H1 (cell line): ENCODE data around the gene DTWD1. TPM values are rescaled to one million over a fixed set of nuclear protein-coding genes. Genes with fewer than 3 reads are reported as not detected.
"Not testable (repeated sequence)": the region's sequence is repeated elsewhere in the genome, so short reads cannot be mapped to it uniquely, and the experiment has no call there.

ENCODE experiments used
- CTCF ChIA-PET: fragments of 300-600 bp; sonication (Branson Sonifier 250); formaldehyde crosslinking; loops from one replicate; lab custom pipeline; 2021; ENCODE audit not compliant: partially characterized antibody; lab: Charles Lee
- POLR2A ChIA-PET: fragments of 300-600 bp; sonication (Branson Sonifier 250); formaldehyde crosslinking; loops from one replicate; lab custom pipeline; 2021; ENCODE audit warnings: inconsistent platforms; ENCODE audit not compliant: partially characterized antibody; lab: Charles Lee
- DNase-seq, 2 experiments: peaks; one replicate each; pipeline versions ENCODE4 v3.0.0 to v3.0.0-alpha.2; 2010 to 2022; ENCODE audit warnings: low spot score in 2 of 2, low read depth in 1 of 2, mixed read lengths in 1 of 2
- FAIRE-seq: peaks from 2 replicates; lab custom pipeline; 2011; peaks lifted over from hg19 to GRCh38; lab: Jason Lieb, UNC
- H2AFZ ChIP-seq: 2 replicates; pipeline ENCODE4 v1.8.1; 2012; ENCODE audit warnings: low read length, inconsistent platforms
- H2AK5ac ChIP-seq: 2 replicates; pipeline ENCODE4 v1.6.1; 2013; ENCODE audit warnings: low read depth, low read length
- H2BK120ac ChIP-seq: replicated peaks from 2 replicates; pipeline ENCODE3; 2013; ENCODE audit warnings: low read depth, low read length, inconsistent platforms
- H2BK12ac ChIP-seq: 2 replicates; pipeline ENCODE4 v1.6.1; 2013; ENCODE audit warnings: low read depth, low read length
- H2BK15ac ChIP-seq: 2 replicates; pipeline ENCODE4 v1.6.1; 2013; ENCODE audit warnings: low read length
- H2BK20ac ChIP-seq: 2 replicates; pipeline ENCODE4 v1.6.1; 2013; ENCODE audit warnings: low read length
- H2BK5ac ChIP-seq: 2 replicates; pipeline ENCODE4 v1.6.1; 2013; ENCODE audit warnings: low read depth, low read length
- H3K14ac ChIP-seq: 2 replicates; pipeline ENCODE4 v1.6.1; 2013; ENCODE audit warnings: inconsistent platforms; ENCODE audit not compliant: insufficient read length
- H3K18ac ChIP-seq: 2 replicates; pipeline ENCODE4 v1.6.1; 2013; ENCODE audit warnings: low read length; ENCODE audit errors: extremely low read depth
- H3K23ac ChIP-seq: 2 replicates; pipeline ENCODE4 v1.6.1; 2013; ENCODE audit warnings: inconsistent platforms; ENCODE audit not compliant: insufficient read length
- H3K23me2 ChIP-seq: 2 replicates; pipeline ENCODE4 v1.6.1; 2013; ENCODE audit warnings: low read depth, low read length
- H3K27ac ChIP-seq: 2 replicates; pipeline ENCODE4 v1.6.1; 2011; ENCODE audit warnings: low read depth, low read length, inconsistent platforms
- H3K27me3 ChIP-seq, 4 experiments: replicated peaks in 1 of 4; 1 replicate in 1 of 4; 2 replicates in 3 of 4; pipeline versions ENCODE4 v1.6.1 to v1.8.1; 2011 to 2013; ENCODE audit warnings: low read length in 3 of 4, mild to moderate bottlenecking in 3 of 4, inconsistent platforms in 2 of 4, mixed read lengths in 2 of 4, moderate library complexity in 1 of 4; ENCODE audit not compliant: control insufficient read depth in 3 of 4, insufficient read depth in 3 of 4; ENCODE audit errors: extremely low read depth in 1 of 4
- H3K36me3 ChIP-seq, 4 experiments: 2 replicates each; pipeline versions ENCODE4 v1.6.1 to v1.8.1; 2011 to 2013; ENCODE audit warnings: mild to moderate bottlenecking in 4 of 4, low read length in 3 of 4, moderate library complexity in 2 of 4, control low read depth in 1 of 4, inconsistent platforms in 1 of 4; ENCODE audit not compliant: insufficient read depth in 4 of 4, control insufficient read depth in 2 of 4
- H3K4ac ChIP-seq: replicated peaks from 2 replicates; pipeline ENCODE3; 2013; ENCODE audit warnings: low read length, low read depth, mixed read lengths, inconsistent platforms; ENCODE audit not compliant: insufficient read length
- H3K4me1 ChIP-seq, 4 experiments: replicated peaks in 1 of 4; 1 replicate in 1 of 4; 2 replicates in 3 of 4; pipeline versions ENCODE4 v1.6.1 to v1.8.1; 2011 to 2013; ENCODE audit warnings: low read length in 3 of 4, inconsistent platforms in 2 of 4, mixed read lengths in 1 of 4; ENCODE audit not compliant: insufficient read depth in 4 of 4, control insufficient read depth in 3 of 4
- H3K4me2 ChIP-seq, 2 experiments: 2 replicates each; pipeline versions ENCODE4 v1.6.1 to v1.8.1; 2011 to 2013; ENCODE audit warnings: low read depth in 2 of 2, low read length in 2 of 2, control low read depth in 1 of 2, inconsistent platforms in 1 of 2, mild to moderate bottlenecking in 1 of 2; ENCODE audit not compliant: insufficient read depth in 1 of 2
- H3K4me3 ChIP-seq, 4 experiments: fragments of 200-600, 300-600 bp in 1 of 4; sonication (generic), shearing (Covaris generic), sonication (Bioruptor Twin) in 1 of 4; 2 replicates each; pipeline versions ENCODE4 v1.5.1 to v1.8.1; 2011 to 2016; ENCODE audit warnings: low read length in 4 of 4, low read depth in 3 of 4, control low read depth in 2 of 4, inconsistent platforms in 2 of 4, mild to moderate bottlenecking in 2 of 4, mixed read lengths in 1 of 4, moderate library complexity in 1 of 4; ENCODE audit not compliant: insufficient read depth in 2 of 4; ENCODE audit errors: extremely low read depth in 1 of 4
- H3K56ac ChIP-seq: replicated peaks from 2 replicates; pipeline ENCODE3; 2013; ENCODE audit warnings: low read depth, mild to moderate bottlenecking, mixed read lengths, low read length, inconsistent platforms; ENCODE audit not compliant: insufficient read length
- H3K79me1 ChIP-seq: 2 replicates; pipeline ENCODE4 v1.6.1; 2013; ENCODE audit warnings: low read depth, low read length, control low read depth
- H3K79me2 ChIP-seq, 2 experiments: 2 replicates each; pipeline versions ENCODE4 v1.6.1 to v1.8.1; 2012 to 2013; ENCODE audit warnings: low read length in 2 of 2, mild to moderate bottlenecking in 2 of 2, inconsistent platforms in 1 of 2; ENCODE audit not compliant: insufficient read depth in 2 of 2, control insufficient read depth in 1 of 2
- H3K9ac ChIP-seq, 4 experiments: replicated peaks in 1 of 4; 1 replicate in 1 of 4; 2 replicates in 3 of 4; pipeline versions ENCODE4 v1.6.1 to v1.8.1; 2011 to 2013; ENCODE audit warnings: low read depth in 3 of 4, low read length in 3 of 4, control low read depth in 2 of 4, mild to moderate bottlenecking in 2 of 4, moderate library complexity in 2 of 4, inconsistent platforms in 1 of 4; ENCODE audit errors: extremely low read depth in 1 of 4
- H3K9me3 ChIP-seq, 2 experiments: 2 replicates each; pipeline versions ENCODE4 v1.6.1 to v1.8.1; 2012 to 2013; ENCODE audit warnings: mild to moderate bottlenecking in 2 of 2, moderate library complexity in 2 of 2, control low read depth in 1 of 2, inconsistent platforms in 1 of 2, low read depth in 1 of 2, low read length in 1 of 2, mixed read lengths in 1 of 2; ENCODE audit not compliant: insufficient read depth in 2 of 2
- H4K20me1 ChIP-seq, 2 experiments: replicated peaks in 1 of 2; 2 replicates each; pipeline versions ENCODE3 to v1.8.1; 2011 to 2013; ENCODE audit warnings: inconsistent platforms in 2 of 2, low read length in 2 of 2, mild to moderate bottlenecking in 1 of 2; ENCODE audit not compliant: insufficient read depth in 2 of 2, control insufficient read depth in 1 of 2
- H4K5ac ChIP-seq: 2 replicates; pipeline ENCODE4 v1.6.1; 2013; ENCODE audit warnings: low read length, low read depth, mixed read lengths, inconsistent platforms; ENCODE audit not compliant: insufficient read length
- H4K8ac ChIP-seq: 2 replicates; pipeline ENCODE4 v1.8.0; 2013; ENCODE audit warnings: mild to moderate bottlenecking, moderate library complexity, low read length, inconsistent platforms; ENCODE audit not compliant: insufficient read depth; ENCODE audit errors: extremely low read depth
- H4K91ac ChIP-seq: replicated peaks from 2 replicates; pipeline ENCODE3; 2013; ENCODE audit warnings: low read length, mixed read lengths, inconsistent platforms; ENCODE audit not compliant: insufficient read length
- WGBS, 2 experiments: shearing (Covaris generic) in 1 of 2; methylation state at CpG; one replicate each; pipeline versions ENCODE4 v1.1.6 to v1.1.7; 2013 to 2015; ENCODE audit warnings: low lambda C conversion rate in 2 of 2, mixed read lengths in 2 of 2, inconsistent platforms in 1 of 2, low coverage in 1 of 2, missing lambda C conversion rate in 1 of 2; ENCODE audit not compliant: insufficient replicate concordance in 2 of 2, insufficient coverage in 1 of 2, insufficient read length in 1 of 2; ENCODE audit errors: extremely low coverage in 1 of 2, missing lambda C conversion rate in 1 of 2; 5-methylcytosine and 5-hydroxymethylcytosine counted together
- polyA plus RNA-seq, 7 experiments: library from polyadenylated mRNA; depleted of rRNA in 3 of 7; stranded (reverse) in 5 of 7; unstranded in 2 of 7; fragments of >200 nt in 5 of 7; fragments of 200-250 nt in 2 of 7; gene quantifications; 1 replicate in 5 of 7; 2 replicates in 1 of 7; 4 replicates in 1 of 7; pipeline versions ENCODE4 v1.2.1 to v1.2.3, GENCODE V29; 2011 to 2013; ENCODE audit warnings: missing spikeins in 2 of 7, mixed read lengths in 2 of 7
- total RNA-seq: library from RNA; stranded (reverse); fragmentation: NEBNext Ultra II Directional; extraction: Animal tissue kit (Norgen Biotek cat#: 25700); gene quantifications from 2 replicates; pipeline ENCODE4 v1.2.1, GENCODE V29; 2021

Gene DTWD1
- total and polyA plus RNA-seq, 2 of the 8 experiments (the other 6 are each of a cell fraction or from before 2014, with no cell fraction given), result 10.4 to 32.4 TPM

DNA sequence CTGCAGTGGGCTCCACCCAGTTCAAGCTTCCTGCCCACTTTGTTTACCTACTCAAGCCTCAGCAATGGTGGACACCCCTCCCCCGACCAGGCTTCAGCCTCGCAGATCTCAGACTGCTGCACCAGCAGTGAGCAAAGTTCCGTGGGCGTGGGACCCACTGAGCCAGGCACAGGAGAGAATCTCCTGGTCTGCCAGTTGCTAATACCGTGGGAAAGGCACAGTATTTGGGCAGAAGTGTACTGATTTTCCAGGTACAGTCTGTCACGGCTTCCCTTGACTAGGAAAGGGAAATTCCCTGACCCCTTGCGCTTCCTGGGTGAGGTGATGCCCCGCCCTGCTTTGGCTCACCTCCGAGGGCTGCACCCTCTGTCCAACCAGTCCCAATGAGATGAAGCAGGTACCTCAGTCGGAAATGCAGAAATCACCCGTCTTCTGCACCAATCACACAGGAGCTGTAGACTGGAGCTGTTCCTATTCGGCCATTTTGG lies 28.0 kb upstream of the DTWD1 start:
- H3K23ac ChIP-seq, H3K23me2 ChIP-seq, H2BK20ac ChIP-seq, H2BK120ac ChIP-seq, H3K4me2 ChIP-seq, DNase-seq, CTCF ChIA-PET, H2BK15ac ChIP-seq, H3K18ac ChIP-seq, H3K9ac ChIP-seq, H3K4ac ChIP-seq, H4K20me1 ChIP-seq, FAIRE-seq, H3K27ac ChIP-seq, H4K5ac ChIP-seq, H3K4me3 ChIP-seq, H2AFZ ChIP-seq, H4K8ac ChIP-seq, H3K79me1 ChIP-seq, H3K27me3 ChIP-seq, H2AK5ac ChIP-seq, POLR2A ChIA-PET, H4K91ac ChIP-seq, H3K79me2 ChIP-seq, H3K14ac ChIP-seq, H3K4me1 ChIP-seq, H3K9me3 ChIP-seq, H3K36me3 ChIP-seq, H3K56ac ChIP-seq, H2BK5ac ChIP-seq, H2BK12ac ChIP-seq: not testable (repeated sequence)
- 92% methylated on average over 12 of the region's 12 CpGs; no CpG with 5 or more reads in 1 of the 2 experiments for WGBS, 2 experiments
